H1 (cell line): ENCODE data around the gene PIAS4. TPM values are rescaled to one million over a fixed set of nuclear protein-coding genes. Genes with fewer than 3 reads are reported as not detected.

Experiments used
- CTCF ChIA-PET: fragments of 300-600 bp; sonication (Branson Sonifier 250); formaldehyde crosslinking; loops from one replicate; lab custom pipeline; 2021; ENCODE audit not compliant: partially characterized antibody; lab: Charles Lee
- POLR2A ChIA-PET: fragments of 300-600 bp; sonication (Branson Sonifier 250); formaldehyde crosslinking; loops from one replicate; lab custom pipeline; 2021; ENCODE audit warnings: inconsistent platforms; ENCODE audit not compliant: partially characterized antibody; lab: Charles Lee
- DNase-seq, 2 experiments: peaks; one replicate each; pipeline versions ENCODE4 v3.0.0 to v3.0.0-alpha.2; 2010 to 2022; ENCODE audit warnings: low spot score in 2 of 2, low read depth in 1 of 2, mixed read lengths in 1 of 2
- FAIRE-seq: peaks from 2 replicates; lab custom pipeline; 2011; peaks lifted over from hg19 to GRCh38; lab: Jason Lieb, UNC
- H2AFZ ChIP-seq: 2 replicates; pipeline ENCODE4 v1.8.1; 2012; ENCODE audit warnings: low read length, inconsistent platforms
- H2AK5ac ChIP-seq: 2 replicates; pipeline ENCODE4 v1.6.1; 2013; ENCODE audit warnings: low read depth, low read length
- H2BK120ac ChIP-seq: replicated peaks from 2 replicates; pipeline ENCODE3; 2013; ENCODE audit warnings: low read depth, low read length, inconsistent platforms
- H2BK12ac ChIP-seq: 2 replicates; pipeline ENCODE4 v1.6.1; 2013; ENCODE audit warnings: low read depth, low read length
- H2BK15ac ChIP-seq: 2 replicates; pipeline ENCODE4 v1.6.1; 2013; ENCODE audit warnings: low read length
- H2BK20ac ChIP-seq: 2 replicates; pipeline ENCODE4 v1.6.1; 2013; ENCODE audit warnings: low read length
- H2BK5ac ChIP-seq: 2 replicates; pipeline ENCODE4 v1.6.1; 2013; ENCODE audit warnings: low read depth, low read length
- H3K14ac ChIP-seq: 2 replicates; pipeline ENCODE4 v1.6.1; 2013; ENCODE audit warnings: inconsistent platforms; ENCODE audit not compliant: insufficient read length
- H3K18ac ChIP-seq: 2 replicates; pipeline ENCODE4 v1.6.1; 2013; ENCODE audit warnings: low read length; ENCODE audit errors: extremely low read depth
- H3K23ac ChIP-seq: 2 replicates; pipeline ENCODE4 v1.6.1; 2013; ENCODE audit warnings: inconsistent platforms; ENCODE audit not compliant: insufficient read length
- H3K23me2 ChIP-seq: 2 replicates; pipeline ENCODE4 v1.6.1; 2013; ENCODE audit warnings: low read depth, low read length
- H3K27ac ChIP-seq: 2 replicates; pipeline ENCODE4 v1.6.1; 2011; ENCODE audit warnings: low read depth, low read length, inconsistent platforms
- H3K27me3 ChIP-seq, 4 experiments: replicated peaks in 1 of 4; 1 replicate in 1 of 4; 2 replicates in 3 of 4; pipeline versions ENCODE4 v1.6.1 to v1.8.1; 2011 to 2013; ENCODE audit warnings: low read length in 3 of 4, mild to moderate bottlenecking in 3 of 4, inconsistent platforms in 2 of 4, mixed read lengths in 2 of 4, moderate library complexity in 1 of 4; ENCODE audit not compliant: control insufficient read depth in 3 of 4, insufficient read depth in 3 of 4; ENCODE audit errors: extremely low read depth in 1 of 4
- H3K36me3 ChIP-seq, 4 experiments: 2 replicates each; pipeline versions ENCODE4 v1.6.1 to v1.8.1; 2011 to 2013; ENCODE audit warnings: mild to moderate bottlenecking in 4 of 4, low read length in 3 of 4, moderate library complexity in 2 of 4, control low read depth in 1 of 4, inconsistent platforms in 1 of 4; ENCODE audit not compliant: insufficient read depth in 4 of 4, control insufficient read depth in 2 of 4
- H3K4ac ChIP-seq: replicated peaks from 2 replicates; pipeline ENCODE3; 2013; ENCODE audit warnings: low read length, low read depth, mixed read lengths, inconsistent platforms; ENCODE audit not compliant: insufficient read length
- H3K4me1 ChIP-seq, 4 experiments: replicated peaks in 1 of 4; 1 replicate in 1 of 4; 2 replicates in 3 of 4; pipeline versions ENCODE4 v1.6.1 to v1.8.1; 2011 to 2013; ENCODE audit warnings: low read length in 3 of 4, inconsistent platforms in 2 of 4, mixed read lengths in 1 of 4; ENCODE audit not compliant: insufficient read depth in 4 of 4, control insufficient read depth in 3 of 4
- H3K4me2 ChIP-seq, 2 experiments: 2 replicates each; pipeline versions ENCODE4 v1.6.1 to v1.8.1; 2011 to 2013; ENCODE audit warnings: low read depth in 2 of 2, low read length in 2 of 2, control low read depth in 1 of 2, inconsistent platforms in 1 of 2, mild to moderate bottlenecking in 1 of 2; ENCODE audit not compliant: insufficient read depth in 1 of 2
- H3K4me3 ChIP-seq, 4 experiments: fragments of 200-600, 300-600 bp in 1 of 4; sonication (generic), shearing (Covaris generic), sonication (Bioruptor Twin) in 1 of 4; 2 replicates each; pipeline versions ENCODE4 v1.5.1 to v1.8.1; 2011 to 2016; ENCODE audit warnings: low read length in 4 of 4, low read depth in 3 of 4, control low read depth in 2 of 4, inconsistent platforms in 2 of 4, mild to moderate bottlenecking in 2 of 4, mixed read lengths in 1 of 4, moderate library complexity in 1 of 4; ENCODE audit not compliant: insufficient read depth in 2 of 4; ENCODE audit errors: extremely low read depth in 1 of 4
- H3K56ac ChIP-seq: replicated peaks from 2 replicates; pipeline ENCODE3; 2013; ENCODE audit warnings: low read depth, mild to moderate bottlenecking, mixed read lengths, low read length, inconsistent platforms; ENCODE audit not compliant: insufficient read length
- H3K79me1 ChIP-seq: 2 replicates; pipeline ENCODE4 v1.6.1; 2013; ENCODE audit warnings: low read depth, low read length, control low read depth
- H3K79me2 ChIP-seq, 2 experiments: 2 replicates each; pipeline versions ENCODE4 v1.6.1 to v1.8.1; 2012 to 2013; ENCODE audit warnings: low read length in 2 of 2, mild to moderate bottlenecking in 2 of 2, inconsistent platforms in 1 of 2; ENCODE audit not compliant: insufficient read depth in 2 of 2, control insufficient read depth in 1 of 2
- H3K9ac ChIP-seq, 4 experiments: replicated peaks in 1 of 4; 1 replicate in 1 of 4; 2 replicates in 3 of 4; pipeline versions ENCODE4 v1.6.1 to v1.8.1; 2011 to 2013; ENCODE audit warnings: low read depth in 3 of 4, low read length in 3 of 4, control low read depth in 2 of 4, mild to moderate bottlenecking in 2 of 4, moderate library complexity in 2 of 4, inconsistent platforms in 1 of 4; ENCODE audit errors: extremely low read depth in 1 of 4
- H3K9me3 ChIP-seq, 2 experiments: 2 replicates each; pipeline versions ENCODE4 v1.6.1 to v1.8.1; 2012 to 2013; ENCODE audit warnings: mild to moderate bottlenecking in 2 of 2, moderate library complexity in 2 of 2, control low read depth in 1 of 2, inconsistent platforms in 1 of 2, low read depth in 1 of 2, low read length in 1 of 2, mixed read lengths in 1 of 2; ENCODE audit not compliant: insufficient read depth in 2 of 2
- H4K20me1 ChIP-seq, 2 experiments: replicated peaks in 1 of 2; 2 replicates each; pipeline versions ENCODE3 to v1.8.1; 2011 to 2013; ENCODE audit warnings: inconsistent platforms in 2 of 2, low read length in 2 of 2, mild to moderate bottlenecking in 1 of 2; ENCODE audit not compliant: insufficient read depth in 2 of 2, control insufficient read depth in 1 of 2
- H4K5ac ChIP-seq: 2 replicates; pipeline ENCODE4 v1.6.1; 2013; ENCODE audit warnings: low read length, low read depth, mixed read lengths, inconsistent platforms; ENCODE audit not compliant: insufficient read length
- H4K8ac ChIP-seq: 2 replicates; pipeline ENCODE4 v1.8.0; 2013; ENCODE audit warnings: mild to moderate bottlenecking, moderate library complexity, low read length, inconsistent platforms; ENCODE audit not compliant: insufficient read depth; ENCODE audit errors: extremely low read depth
- H4K91ac ChIP-seq: replicated peaks from 2 replicates; pipeline ENCODE3; 2013; ENCODE audit warnings: low read length, mixed read lengths, inconsistent platforms; ENCODE audit not compliant: insufficient read length
- CTBP2 ChIP-seq: IDR thresholded peaks from 2 replicates; pipeline ENCODE4 v1.7.0; 2011; ENCODE audit warnings: borderline replicate concordance, mild to moderate bottlenecking, moderate library complexity, mixed read lengths, low read length; ENCODE audit not compliant: insufficient read depth, insufficient read length
- SIN3A ChIP-seq, 2 experiments: IDR thresholded peaks in 1 of 2; conservative IDR thresholded peaks in 1 of 2; 2 replicates each; pipeline ENCODE4 v1.6.1; 2011 to 2012; ENCODE audit warnings: low read length in 2 of 2, improper control_type of control experiment in 1 of 2, low read depth in 1 of 2, mild to moderate bottlenecking in 1 of 2
- SIRT6 ChIP-seq: IDR thresholded peaks from one replicate; pipeline ENCODE4 v1.7.1; 2012; ENCODE audit warnings: low read length, inconsistent platforms
- SP4 ChIP-seq: IDR thresholded peaks from 2 replicates; pipeline ENCODE4 v1.6.1; 2012; ENCODE audit warnings: low read length, inconsistent platforms
- WGBS, 2 experiments: shearing (Covaris generic) in 1 of 2; methylation state at CpG; one replicate each; pipeline versions ENCODE4 v1.1.6 to v1.1.7; 2013 to 2015; ENCODE audit warnings: low lambda C conversion rate in 2 of 2, mixed read lengths in 2 of 2, inconsistent platforms in 1 of 2, low coverage in 1 of 2, missing lambda C conversion rate in 1 of 2; ENCODE audit not compliant: insufficient replicate concordance in 2 of 2, insufficient coverage in 1 of 2, insufficient read length in 1 of 2; ENCODE audit errors: extremely low coverage in 1 of 2, missing lambda C conversion rate in 1 of 2; 5-methylcytosine and 5-hydroxymethylcytosine counted together
- polyA plus RNA-seq, 7 experiments: library from polyadenylated mRNA; depleted of rRNA in 3 of 7; stranded (reverse) in 5 of 7; unstranded in 2 of 7; fragments of >200 nt in 5 of 7; fragments of 200-250 nt in 2 of 7; gene quantifications; 1 replicate in 5 of 7; 2 replicates in 1 of 7; 4 replicates in 1 of 7; pipeline versions ENCODE4 v1.2.1 to v1.2.3, GENCODE V29; 2011 to 2013; ENCODE audit warnings: missing spikeins in 2 of 7, mixed read lengths in 2 of 7
- total RNA-seq: library from RNA; stranded (reverse); fragmentation: NEBNext Ultra II Directional; extraction: Animal tissue kit (Norgen Biotek cat#: 25700); gene quantifications from 2 replicates; pipeline ENCODE4 v1.2.1, GENCODE V29; 2021
- TF ChIP-seq, protein P1 (sequence below): IDR thresholded peaks from 2 replicates; pipeline ENCODE4 v1.6.1; 2012; ENCODE audit warnings: low read length, inconsistent platforms

PIAS4 gene
- total and polyA plus RNA-seq, 2 of the 8 experiments (the other 6 are each of a cell fraction or from before 2014, with no cell fraction given): 30.2 to 51.4 TPM

DNA sequence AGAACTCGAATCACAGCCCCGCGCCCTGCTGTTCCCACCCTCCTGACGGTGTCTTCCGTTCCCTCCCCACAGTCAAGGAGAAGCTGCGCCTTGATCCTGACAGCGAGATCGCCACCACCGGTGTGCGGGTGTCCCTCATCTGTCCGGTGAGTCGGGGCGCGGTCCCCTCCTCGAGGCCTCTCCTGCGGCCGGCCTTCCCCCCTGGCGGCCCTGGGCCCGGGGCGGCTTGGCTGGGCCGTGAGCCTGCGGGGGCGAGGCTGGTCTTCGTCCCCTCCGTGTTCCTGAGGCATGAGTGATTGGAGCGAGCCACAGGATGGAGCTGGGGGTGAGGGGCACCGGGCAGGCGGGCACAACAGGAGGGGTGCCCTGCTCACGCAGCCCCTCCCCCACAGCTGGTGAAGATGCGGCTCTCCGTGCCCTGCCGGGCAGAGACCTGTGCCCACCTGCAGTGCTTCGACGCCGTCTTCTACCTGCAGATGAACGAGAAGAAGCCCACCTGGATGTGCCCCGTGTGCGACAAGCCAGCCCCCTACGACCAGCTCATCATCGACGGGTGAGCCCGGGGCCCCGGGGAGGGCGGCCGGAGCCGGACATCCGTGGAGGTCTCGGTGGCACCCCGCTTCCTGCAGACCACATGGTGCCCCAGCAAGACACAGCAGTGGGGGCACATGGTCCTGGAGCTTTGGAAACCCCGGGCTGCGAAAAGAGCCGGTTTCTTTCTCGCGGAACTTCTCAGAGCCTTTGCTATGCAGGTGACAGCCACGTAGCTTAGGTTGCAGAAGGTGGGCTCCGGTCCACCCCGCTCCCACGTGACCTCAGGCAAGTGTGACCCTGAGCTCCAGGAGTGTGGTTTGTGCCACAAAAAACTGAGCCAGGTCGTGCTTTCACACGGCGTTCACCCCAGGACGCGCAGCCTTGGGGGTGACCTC, 25.8 kb downstream of the PIAS4 start:
- POLR2A ChIA-PET: interaction anchor here (1.0 to 3.1 kb wide), 9 partner anchors 8 to 62 kb away, joined by 3 to 19 read pairs (median 4); partner anchors contain the start of genes DAPK3, EEF2 and PIAS4
- Histone ChIP-seq H3K27me3 (no peaks in the 10 kb centered on the region), H3K9ac (peak overlapping the region in 1 of 4 experiments; percentile 22; a peak in 1 of 7 replicates), H4K20me1 (peaks cover 0 to 15% of the 10 kb centered on the region in 2 experiments), H3K79me2 (no peaks in the 10 kb centered on the region), H4K91ac (no peak overlapping the region), H2BK15ac (no peak overlapping the region), H2BK20ac (no peak overlapping the region), H3K56ac (no peak overlapping the region), H3K23ac (no peak overlapping the region), H2AK5ac (no peak overlapping the region), H2BK5ac (no peak overlapping the region), H3K14ac (no peak overlapping the region), H3K18ac (no peak overlapping the region), H3K4ac (no peak overlapping the region), H3K36me3 (peaks cover 0 to 58% (median 24%) of the 10 kb centered on the region in 4 experiments; a peak in 6 of 8 replicates), H2BK12ac (no peak overlapping the region), H3K23me2 (peaks cover 9% of the 10 kb centered on the region; the same call in 1 of the 2 replicates), H3K27ac (no peak overlapping the region), H2AFZ (no peak overlapping the region), H3K4me1 (no peaks in the 10 kb centered on the region), H3K9me3 (peaks cover 3 to 5% of the 10 kb centered on the region in 2 experiments; a peak in 1 of 4 replicates), H3K4me3 (no peak overlapping the region), H3K79me1 (no peaks in the 10 kb centered on the region), H3K4me2 (no peak overlapping the region)
- CTCF ChIA-PET: interaction anchor here (1.5 kb wide), 1 partner anchor 8 kb away, joined by 3 read pairs; no protein-coding TSS in a partner anchor
- FAIRE-seq: no peak
- DNase-seq: no peak
- 91% methylated on average over 49 of the region's 63 CpGs; no CpG with 5 or more reads in 1 of the 2 experiments for WGBS, 2 experiments
- TF ChIP-seq, protein P1, sequence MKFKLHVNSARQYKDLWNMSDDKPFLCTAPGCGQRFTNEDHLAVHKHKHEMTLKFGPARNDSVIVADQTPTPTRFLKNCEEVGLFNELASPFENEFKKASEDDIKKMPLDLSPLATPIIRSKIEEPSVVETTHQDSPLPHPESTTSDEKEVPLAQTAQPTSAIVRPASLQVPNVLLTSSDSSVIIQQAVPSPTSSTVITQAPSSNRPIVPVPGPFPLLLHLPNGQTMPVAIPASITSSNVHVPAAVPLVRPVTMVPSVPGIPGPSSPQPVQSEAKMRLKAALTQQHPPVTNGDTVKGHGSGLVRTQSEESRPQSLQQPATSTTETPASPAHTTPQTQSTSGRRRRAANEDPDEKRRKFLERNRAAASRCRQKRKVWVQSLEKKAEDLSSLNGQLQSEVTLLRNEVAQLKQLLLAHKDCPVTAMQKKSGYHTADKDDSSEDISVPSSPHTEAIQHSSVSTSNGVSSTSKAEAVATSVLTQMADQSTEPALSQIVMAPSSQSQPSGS: no peak
- TF ChIP-seq SIRT6 (no peak), SIN3A (conservative IDR thresholded peaks at IDR 0.05 in 1 of 2, IDR thresholded peaks at IDR 0.05 in 1 of 2; ENCODE audit: low read depth in 1 of 2, low read length in 2 of 2) (no peak), SP4 (no peak), CTBP2 (no peak)
- TF ChIP-seq, all 59 proteins: peak for 0
- no peak overlapping the region for H2BK120ac ChIP-seq
- H4K8ac ChIP-seq: no peak overlapping the region
- no peak overlapping the region for H4K5ac ChIP-seq
